GM06990 (cell line): ENCODE results near the gene EPS8L2.

Experiments used
- DNase-seq: peaks from one replicate; pipeline ENCODE4 v3.0.0-alpha.2; 2011; ENCODE audit not compliant: insufficient read length; ENCODE audit errors: extremely low read depth
- H3K27me3 ChIP-seq: replicated peaks from 2 replicates; pipeline ENCODE4 v1.6.0; 2011; ENCODE audit warnings: low read length; ENCODE audit not compliant: control insufficient read depth, insufficient read depth
- H3K36me3 ChIP-seq: 2 replicates; pipeline ENCODE4 v1.5.1; 2011; ENCODE audit warnings: low read length; ENCODE audit not compliant: control insufficient read depth, insufficient read depth
- H3K4me3 ChIP-seq: replicated peaks from 2 replicates; pipeline ENCODE4 v1.5.1; 2011; ENCODE audit warnings: low read depth, mild to moderate bottlenecking, control low read depth, low read length
- TF ChIP-seq, protein P1 (sequence below): IDR thresholded peaks from 2 replicates; pipeline ENCODE4 v1.5.1; 2011; ENCODE audit warnings: low read length, control low read depth, mild to moderate bottlenecking, inconsistent platforms; ENCODE audit not compliant: insufficient read depth, poor library complexity, severe bottlenecking

EPS8L2 gene

GRCh38 chr11:742156-742546 lies 36.1 kb downstream of the EPS8L2 start:
- Histone ChIP-seq H3K36me3 (no peaks in the 10 kb centered on the region), H3K4me3 (no peak overlapping the region), H3K27me3 (no peaks in the 10 kb centered on the region)
- TF ChIP-seq, protein P1, sequence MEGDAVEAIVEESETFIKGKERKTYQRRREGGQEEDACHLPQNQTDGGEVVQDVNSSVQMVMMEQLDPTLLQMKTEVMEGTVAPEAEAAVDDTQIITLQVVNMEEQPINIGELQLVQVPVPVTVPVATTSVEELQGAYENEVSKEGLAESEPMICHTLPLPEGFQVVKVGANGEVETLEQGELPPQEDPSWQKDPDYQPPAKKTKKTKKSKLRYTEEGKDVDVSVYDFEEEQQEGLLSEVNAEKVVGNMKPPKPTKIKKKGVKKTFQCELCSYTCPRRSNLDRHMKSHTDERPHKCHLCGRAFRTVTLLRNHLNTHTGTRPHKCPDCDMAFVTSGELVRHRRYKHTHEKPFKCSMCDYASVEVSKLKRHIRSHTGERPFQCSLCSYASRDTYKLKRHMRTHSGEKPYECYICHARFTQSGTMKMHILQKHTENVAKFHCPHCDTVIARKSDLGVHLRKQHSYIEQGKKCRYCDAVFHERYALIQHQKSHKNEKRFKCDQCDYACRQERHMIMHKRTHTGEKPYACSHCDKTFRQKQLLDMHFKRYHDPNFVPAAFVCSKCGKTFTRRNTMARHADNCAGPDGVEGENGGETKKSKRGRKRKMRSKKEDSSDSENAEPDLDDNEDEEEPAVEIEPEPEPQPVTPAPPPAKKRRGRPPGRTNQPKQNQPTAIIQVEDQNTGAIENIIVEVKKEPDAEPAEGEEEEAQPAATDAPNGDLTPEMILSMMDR: no peak
- DNase-seq: no peak

DNA sequence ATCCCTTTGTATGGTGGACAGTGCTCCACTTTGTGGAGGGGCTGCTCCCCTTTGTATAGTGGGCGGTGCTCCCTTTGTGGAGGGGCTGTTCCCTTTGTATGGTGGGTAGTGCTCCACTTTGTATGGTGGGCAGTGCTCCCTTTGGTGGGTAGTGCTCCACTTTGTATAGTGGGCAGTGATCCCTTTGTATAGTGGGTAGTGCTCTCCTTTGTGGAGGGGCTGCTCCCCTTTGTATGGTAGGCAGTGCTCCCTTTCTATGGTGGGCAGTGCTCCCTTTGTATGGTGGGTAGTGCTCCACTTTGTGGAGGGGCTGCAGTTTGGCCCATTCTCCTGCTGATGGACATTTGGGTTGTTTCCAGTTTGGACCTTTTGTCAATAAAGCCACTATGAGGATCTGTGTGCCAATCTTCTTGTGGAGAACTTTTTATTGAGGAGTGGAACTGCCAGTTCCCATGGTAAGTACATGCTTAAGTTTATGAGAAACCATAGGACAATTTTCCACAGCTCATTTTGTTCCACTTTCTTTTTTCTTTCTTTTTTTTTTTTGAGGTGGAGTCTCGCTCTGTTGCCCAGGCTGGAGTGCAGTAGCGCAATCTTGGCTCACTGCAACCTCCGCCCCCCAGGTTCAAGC lies 36.7 kb downstream of the EPS8L2 start:
- H3K4me3 ChIP-seq: no peak overlapping the region
- H3K27me3 ChIP-seq: no peaks in the 10 kb centered on the region
- H3K36me3 ChIP-seq: no peaks in the 10 kb centered on the region
- no peak for DNase-seq
- TF ChIP-seq, protein P1: no peak

DNA sequence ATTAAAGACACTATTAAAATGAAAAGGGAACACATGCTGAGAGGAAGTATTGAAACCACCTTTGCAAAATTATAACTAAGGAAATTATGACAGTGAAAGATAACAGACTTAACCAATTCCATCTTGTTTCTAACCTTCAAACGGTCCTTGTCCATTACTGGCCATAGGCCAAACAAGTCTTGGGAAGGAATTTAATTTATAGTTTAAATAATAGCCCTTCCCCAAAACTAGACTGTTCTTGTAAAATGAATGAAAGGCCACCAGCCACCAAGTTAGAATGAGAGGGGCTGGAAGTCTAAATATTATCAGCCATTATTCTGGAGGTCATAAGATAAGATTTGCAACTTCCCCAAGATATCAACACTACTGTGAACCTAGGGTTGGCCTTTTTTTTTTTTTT lies 39.4 kb downstream of the EPS8L2 start:
- H3K4me3 ChIP-seq: no peak overlapping the region
- TF ChIP-seq, protein P1: no peak

GRCh38 chr11:746289-747157 lies 40.5 kb downstream of the EPS8L2 start:
- DNase-seq: no peak
- TF ChIP-seq, protein P1: no peak
- Histone ChIP-seq H3K27me3 (no peaks in the 10 kb centered on the region), H3K36me3 (no peaks in the 10 kb centered on the region; the same call in 1 of the 2 replicates), H3K4me3 (peak overlapping the region; percentile 73)

More for the DNA sequence above, 39.4 kb downstream of the EPS8L2 start:
- H3K27me3 ChIP-seq: no peaks in the 10 kb centered on the region
- no peaks in the 10 kb centered on the region for H3K36me3 ChIP-seq
- DNase-seq: no peak

GRCh38 chr11:747158-748006 lies 41.4 kb downstream of the EPS8L2 start, which contains the start of gene TALDO1:
TALDO1 (plus strand) TSS chr11:747464; CDS start chr11:747482, 18 bp downstream.
- Histone ChIP-seq H3K4me3 (peak within 1 kb of the TSS; percentile 73), H3K27me3 (no peaks in the 10 kb centered on the region), H3K36me3 (no peaks in the 10 kb centered on the region; the same call in 1 of the 2 replicates)
- TF ChIP-seq, protein P1: peak; percentile 18
- DNase-seq: peak; percentile 94
